ENCODE results near the gene PSAPL1.

GRCh38 chr4:7387925-7388324 lies 46.8 kb downstream of the PSAPL1 start:
- TF ChIP-seq CTCF (IDR thresholded peaks at IDR 0.05; ENCODE audit: borderline replicate concordance, extremely low read depth, low read length, poor library complexity, severe bottlenecking) (no peak), EZH2 (IDR thresholded peaks at IDR 0.05; ENCODE audit: borderline replicate concordance, low read depth, low read length, severe bottlenecking) (no peak)
